ENCODE data around the gene CSTPP1. TPM values are rescaled to one million over a fixed set of nuclear protein-coding genes. Genes with fewer than 3 reads are reported as not detected.

CSTPP1 gene
- total RNA-seq, 1 donor from 2014 or later: 29.6 TPM

- FAIRE-seq (no peak), DNase-seq (ENCODE audit: low read depth) (no peak)
- Mint-ChIP-seq H3K27ac (ENCODE audit: unreplicated experiment) (no peak overlapping the region), H3K4me1 (ENCODE audit: low read depth, unreplicated experiment) (peaks cover 13% of the 10 kb centered on the region), H3K27me3 (ENCODE audit: low read depth, unreplicated experiment) (no peaks in the 10 kb centered on the region), H3K36me3 (ENCODE audit: low read depth, unreplicated experiment) (peaks cover 18% of the 10 kb centered on the region), H3K9me3 (ENCODE audit: unreplicated experiment) (no peaks in the 10 kb centered on the region), H3K4me3 (ENCODE audit: unreplicated experiment) (no peak overlapping the region)
- H3K27me3 ChIP-seq (ENCODE audit: insufficient read depth, low read length): no peaks in the 10 kb centered on the region
- H3K4me2 ChIP-seq (ENCODE audit: low read length): no peak overlapping the region
- peaks cover 25% of the 10 kb centered on the region for H3K4me1 ChIP-seq (ENCODE audit: insufficient read depth, low read length)
- peaks cover 27% of the 10 kb centered on the region for H4K20me1 ChIP-seq (ENCODE audit: insufficient read depth, low read length)
- no peaks in the 10 kb centered on the region for H3K36me3 ChIP-seq (ENCODE audit: insufficient read depth, low read length)
- no peak for TF ChIP-seq CTCF (IDR thresholded peaks at IDR 0.05; ENCODE audit: insufficient read depth, low read depth, low read length)
- no peak overlapping the region for H3K4me3 ChIP-seq (ENCODE audit: insufficient read depth, low read depth, low read length)
- no peak overlapping the region for H3K9ac ChIP-seq (ENCODE audit: low read length)
- H3K79me2 ChIP-seq (ENCODE audit: insufficient read depth, low read length): no peaks in the 10 kb centered on the region
- H2AFZ ChIP-seq (ENCODE audit: low read depth, low read length): no peak overlapping the region
- no peaks in the 10 kb centered on the region for H3K9me3 ChIP-seq (ENCODE audit: insufficient read depth, low read depth, low read length)
- H3K27ac ChIP-seq (ENCODE audit: low read depth, low read length): peak overlapping the region; percentile 5
Observed at GRCh38 chr11:47154616-47155570, 218.3 kb downstream of the CSTPP1 start.

- no peak overlapping the region for H3K4me3 ChIP-seq (ENCODE audit: insufficient read depth, low read depth, low read length)
- H3K4me1 ChIP-seq (ENCODE audit: insufficient read depth, low read length): peaks cover 25% of the 10 kb centered on the region
- FAIRE-seq (no peak), DNase-seq (ENCODE audit: low read depth) (no peak)
- no peaks in the 10 kb centered on the region for H3K36me3 ChIP-seq (ENCODE audit: insufficient read depth, low read length)
- Mint-ChIP-seq H3K27ac (ENCODE audit: unreplicated experiment) (no peak overlapping the region), H3K36me3 (ENCODE audit: low read depth, unreplicated experiment) (peaks cover 11% of the 10 kb centered on the region), H3K9me3 (ENCODE audit: unreplicated experiment) (no peaks in the 10 kb centered on the region), H3K27me3 (ENCODE audit: low read depth, unreplicated experiment) (no peaks in the 10 kb centered on the region), H3K4me1 (ENCODE audit: low read depth, unreplicated experiment) (peaks cover 13% of the 10 kb centered on the region), H3K4me3 (ENCODE audit: unreplicated experiment) (no peak overlapping the region)
- no peaks in the 10 kb centered on the region for H3K27me3 ChIP-seq (ENCODE audit: insufficient read depth, low read length)
- TF ChIP-seq EZH2 (IDR thresholded peaks at IDR 0.05; ENCODE audit: insufficient read depth, low read length) (no peak), CTCF (IDR thresholded peaks at IDR 0.05; ENCODE audit: insufficient read depth, low read depth, low read length) (no peak)
- no peak overlapping the region for H3K27ac ChIP-seq (ENCODE audit: low read depth, low read length)
- no peak overlapping the region for H2AFZ ChIP-seq (ENCODE audit: low read depth, low read length)
- no peaks in the 10 kb centered on the region for H3K79me2 ChIP-seq (ENCODE audit: insufficient read depth, low read length)
- H3K4me2 ChIP-seq (ENCODE audit: low read length): no peak overlapping the region
- no peak overlapping the region for H3K9ac ChIP-seq (ENCODE audit: low read length)
- H3K9me3 ChIP-seq (ENCODE audit: insufficient read depth, low read depth, low read length): no peaks in the 10 kb centered on the region
- H4K20me1 ChIP-seq (ENCODE audit: insufficient read depth, low read length): peaks cover 25% of the 10 kb centered on the region
Observed at GRCh38 chr11:47155879-47156278, 219.3 kb downstream of the CSTPP1 start.

- Histone ChIP-seq H3K4me3 (ENCODE audit: insufficient read depth, low read depth, low read length) (no peak overlapping the region), H3K9ac (ENCODE audit: low read length) (no peak overlapping the region), H3K27me3 (ENCODE audit: insufficient read depth, low read length) (no peaks in the 10 kb centered on the region), H2AFZ (ENCODE audit: low read depth, low read length) (no peak overlapping the region), H3K36me3 (ENCODE audit: insufficient read depth, low read length) (no peaks in the 10 kb centered on the region), H3K9me3 (ENCODE audit: insufficient read depth, low read depth, low read length) (no peaks in the 10 kb centered on the region), H3K27ac (ENCODE audit: low read depth, low read length) (no peak overlapping the region), H4K20me1 (ENCODE audit: insufficient read depth, low read length) (peaks cover 30% of the 10 kb centered on the region), H3K79me2 (ENCODE audit: insufficient read depth, low read length) (no peaks in the 10 kb centered on the region), H3K4me2 (ENCODE audit: low read length) (no peak overlapping the region), H3K4me1 (ENCODE audit: insufficient read depth, low read length) (peaks cover 25% of the 10 kb centered on the region)
- Mint-ChIP-seq H3K27me3 (ENCODE audit: low read depth, unreplicated experiment) (no peaks in the 10 kb centered on the region), H3K36me3 (ENCODE audit: low read depth, unreplicated experiment) (peaks cover 9% of the 10 kb centered on the region), H3K27ac (ENCODE audit: unreplicated experiment) (no peak overlapping the region), H3K4me1 (ENCODE audit: low read depth, unreplicated experiment) (peaks cover 13% of the 10 kb centered on the region), H3K9me3 (ENCODE audit: unreplicated experiment) (no peaks in the 10 kb centered on the region), H3K4me3 (ENCODE audit: unreplicated experiment) (no peak overlapping the region)
- DNase-seq (ENCODE audit: low read depth) (peak; percentile 40), FAIRE-seq (no peak)
- TF ChIP-seq EZH2 (IDR thresholded peaks at IDR 0.05; ENCODE audit: insufficient read depth, low read length) (no peak), CTCF (IDR thresholded peaks at IDR 0.05; ENCODE audit: insufficient read depth, low read depth, low read length) (no peak)
Observed at GRCh38 chr11:47156333-47156732, 219.8 kb downstream of the CSTPP1 start.
